NCI-H510A (cell line): ENCODE results near the gene RBP3.
"Not testable (repeated sequence)": the region's sequence is repeated elsewhere in the genome, so short reads cannot be mapped to it uniquely, and the experiment has no call there.

ENCODE experiments used
- DNase-seq: peaks from one replicate; lab custom pipeline; 2025; lab: John Stamatoyannopoulos, UW

RBP3 gene

GRCh38 chr10:47374611-47375536, 26.7 kb downstream of the RBP3 start:
- no peak for DNase-seq

- no peak for DNase-seq
These were observed 28.5 kb downstream of the RBP3 start for GRCh38 chr10:47376522-47377220.

GRCh38 chr10:47378183-47378510, 30.0 kb downstream of the RBP3 start:
- no peak for DNase-seq

DNA sequence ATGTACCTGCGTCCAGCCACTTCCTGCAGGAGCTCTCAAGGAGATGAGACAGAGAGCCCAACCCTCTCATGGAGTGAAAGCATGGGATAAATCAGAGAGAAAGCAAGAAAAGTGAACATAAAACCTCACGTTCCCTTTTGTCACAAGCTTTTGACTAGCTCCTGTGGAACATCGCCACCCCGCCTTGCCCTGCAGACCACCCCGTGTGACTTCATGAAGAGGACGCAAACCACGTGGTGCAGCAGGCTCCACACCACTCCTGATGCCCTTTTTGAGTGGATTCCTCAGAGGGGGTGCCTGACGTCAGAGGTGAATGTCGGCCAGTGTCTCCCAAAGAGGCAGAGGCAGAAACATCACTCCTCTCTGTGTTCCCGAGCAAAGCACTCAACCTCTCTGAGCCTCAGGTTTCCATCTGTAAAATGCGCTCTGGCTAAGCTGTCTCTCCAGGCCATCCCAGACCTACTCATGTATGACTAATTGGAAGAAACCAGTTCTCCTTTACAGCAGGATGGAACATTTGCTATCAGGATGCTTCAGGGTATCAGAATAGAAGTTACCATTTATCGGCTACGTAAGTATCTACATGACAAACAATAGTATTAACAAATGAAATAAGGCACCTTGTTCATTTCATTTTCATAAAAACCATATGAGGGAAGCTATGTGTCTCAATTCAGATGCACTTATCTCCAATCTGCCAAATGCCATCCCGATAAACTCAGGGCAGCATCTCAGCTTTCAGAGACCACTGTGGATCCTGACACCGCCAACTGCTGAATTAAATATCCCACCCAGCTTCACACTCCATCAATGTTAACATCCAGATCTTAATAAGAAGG, 30.7 kb downstream of the RBP3 start:
- DNase-seq: no peak

DNA sequence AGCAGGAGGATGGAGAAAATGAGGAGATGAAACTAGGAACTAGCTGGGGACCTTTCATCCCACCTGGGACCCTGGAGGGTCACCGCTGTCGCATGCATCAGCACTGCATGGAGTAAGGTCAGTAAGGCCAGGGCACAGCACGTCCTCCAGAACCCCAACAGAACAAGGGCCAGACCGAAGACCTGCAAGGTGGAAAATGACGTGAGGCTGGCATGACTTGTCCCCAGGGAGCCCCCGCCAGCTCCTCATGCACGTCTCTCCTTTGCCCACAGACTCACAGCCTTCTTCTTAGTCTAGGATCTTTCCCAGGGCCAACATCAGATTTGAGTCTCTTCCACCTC, 31.3 kb downstream of the RBP3 start:
- DNase-seq: no peak

- no peak for DNase-seq
These were observed 31.7 kb downstream of the RBP3 start for GRCh38 chr10:47379901-47380300.

DNA sequence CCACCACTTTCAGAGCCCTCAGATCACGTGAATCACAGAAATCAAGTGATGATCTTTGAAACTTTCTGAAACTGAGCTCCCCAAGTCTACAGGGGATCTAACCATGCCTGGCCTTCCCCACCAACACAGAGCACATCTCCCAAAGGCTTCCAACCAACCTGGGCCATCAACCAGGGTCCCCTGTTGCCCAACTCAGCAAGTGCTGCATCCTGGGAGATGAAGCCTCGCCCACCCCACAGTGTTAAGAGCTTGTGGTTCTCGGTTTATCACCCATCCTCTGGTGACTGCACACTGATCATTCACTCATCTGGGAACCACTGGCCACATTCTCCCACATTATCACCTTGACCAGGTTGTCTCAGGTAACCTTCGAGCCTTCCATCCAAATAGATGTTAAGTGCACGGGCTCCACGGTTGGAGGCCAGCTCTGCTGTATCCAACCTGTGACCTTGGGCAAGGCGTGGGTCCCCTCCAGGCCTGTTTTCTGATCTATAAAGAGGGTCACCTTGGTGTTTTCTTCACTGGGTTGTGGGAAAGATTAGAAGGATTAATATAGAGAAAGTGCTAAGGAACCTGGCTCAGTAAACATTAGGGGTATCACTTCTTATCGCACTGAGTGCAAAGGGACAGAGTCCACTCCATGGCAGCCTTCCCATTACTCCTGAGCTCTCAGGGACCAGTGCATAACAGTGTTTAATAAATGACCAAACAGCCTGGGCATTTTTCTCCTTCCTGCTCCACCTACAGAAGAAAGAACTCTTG, 32.4 kb downstream of the RBP3 start:
- no peak for DNase-seq

DNA sequence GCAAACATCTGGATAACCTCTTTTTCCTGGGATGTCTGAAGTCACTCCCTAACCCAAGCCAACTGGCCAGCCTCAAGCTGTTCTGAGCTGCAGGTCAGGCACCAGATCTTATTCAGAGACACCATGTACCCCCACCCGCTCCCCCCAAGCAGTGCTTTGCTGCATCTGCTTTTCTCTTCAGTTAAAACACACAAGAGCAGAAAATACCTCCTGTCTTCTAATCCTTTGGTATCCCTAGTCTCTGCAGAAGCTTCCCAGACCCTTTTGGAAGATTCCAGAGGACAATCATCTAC, 32.9 kb downstream of the RBP3 start:
- DNase-seq: no peak

GRCh38 chr10:47381427-47382379, 33.5 kb downstream of the RBP3 start:
- DNase-seq: no peak

- DNase-seq: peak; percentile 72
These were observed 35.3 kb downstream of the RBP3 start for GRCh38 chr10:47383261-47384147.

- peak; percentile 81 for DNase-seq
These were observed 36.2 kb downstream of the RBP3 start, which contains the start of gene ZNF488 for GRCh38 chr10:47384148-47384921. Gene ZNF488 (minus strand): TSS chr10:47384293. CDS start chr10:47368829, 15,464 bp downstream.

DNA sequence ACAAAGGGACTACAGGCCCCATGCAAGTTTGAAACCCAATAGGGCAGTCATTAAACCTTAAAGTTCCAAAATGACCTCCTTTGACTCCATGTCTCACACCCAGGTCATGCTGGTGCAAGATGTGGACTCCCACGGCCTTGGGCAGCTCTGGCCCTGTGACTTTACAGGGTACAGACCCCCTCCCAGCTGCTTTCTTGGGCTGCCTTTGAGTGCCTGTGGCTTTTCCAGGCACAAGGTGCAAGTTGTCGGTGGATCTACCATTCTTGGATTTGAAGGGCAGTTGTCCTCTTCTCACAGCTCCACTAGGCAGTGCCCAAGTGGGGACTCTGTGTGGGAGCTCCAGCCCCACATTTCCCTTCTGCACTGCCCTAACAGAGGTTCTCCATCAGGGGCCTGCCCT, 37.9 kb downstream of the RBP3 start:
- not testable (repeated sequence) for DNase-seq

DNA sequence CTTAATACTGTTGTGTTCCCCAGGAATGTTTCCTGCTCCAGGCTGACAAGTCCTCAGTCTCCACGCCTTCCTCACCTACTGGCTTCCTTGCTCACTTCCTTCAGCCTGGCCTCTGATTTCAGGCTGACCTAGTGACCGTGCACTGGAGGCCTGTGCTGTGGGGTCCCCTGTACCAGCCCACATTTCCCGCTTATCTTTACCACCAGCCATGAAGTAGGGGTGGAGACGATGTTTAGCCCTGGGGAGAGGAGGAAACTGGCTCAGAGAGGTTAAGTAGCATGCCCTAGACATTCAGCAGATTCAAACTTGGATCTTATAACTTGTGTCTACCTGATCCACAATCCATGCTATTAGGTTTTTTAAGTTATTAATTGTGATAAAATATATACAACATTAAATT, 40.7 kb downstream of the RBP3 start:
- DNase-seq: no peak

DNA sequence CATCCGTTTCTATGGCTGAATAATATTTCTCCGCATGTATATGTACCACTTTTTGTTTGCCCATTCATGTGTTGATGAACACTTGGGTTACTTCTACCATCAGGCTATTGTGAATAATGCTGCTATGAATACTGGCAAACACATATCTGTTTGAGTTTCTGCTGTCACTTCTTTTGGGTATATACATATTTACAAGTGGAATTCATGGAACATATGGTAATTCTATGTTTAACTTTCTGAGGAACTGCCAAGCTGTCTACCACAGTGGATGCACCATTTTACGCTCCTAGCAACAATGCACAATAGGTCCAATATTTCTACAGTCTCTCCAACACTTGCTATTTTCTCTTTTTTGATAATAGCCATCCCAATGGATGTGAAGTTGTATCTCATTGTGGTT, 41.5 kb downstream of the RBP3 start:
- no peak for DNase-seq

- DNase-seq: no peak
These were observed 48.2 kb downstream of the RBP3 start for GRCh38 chr10:47396311-47396717.

- DNase-seq: no peak
These were observed 49.1 kb downstream of the RBP3 start for GRCh38 chr10:47397256-47397655.

DNA sequence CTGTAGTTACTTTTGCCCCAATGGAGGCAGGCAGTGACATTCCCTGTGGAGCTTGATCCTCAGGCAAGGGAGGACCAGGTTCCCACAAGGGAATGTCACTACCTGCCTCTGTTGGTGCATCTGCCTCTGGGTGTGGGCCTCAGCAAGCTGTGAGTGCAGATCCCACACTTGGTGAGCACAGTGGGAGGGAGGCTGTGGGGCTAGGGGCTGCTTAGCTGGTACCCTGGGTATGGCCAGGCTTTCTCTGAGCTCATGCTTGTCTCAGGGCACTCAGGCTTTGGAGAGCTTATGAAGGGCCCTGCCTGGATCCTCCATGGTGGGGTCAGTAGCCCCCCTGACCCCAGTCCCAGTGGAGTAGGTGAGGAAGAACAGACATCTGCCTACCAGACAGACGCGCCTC, 52.1 kb downstream of the RBP3 start:
- no peak for DNase-seq

GRCh38 chr10:47400786-47401185, 52.6 kb downstream of the RBP3 start:
- DNase-seq: no peak

DNA sequence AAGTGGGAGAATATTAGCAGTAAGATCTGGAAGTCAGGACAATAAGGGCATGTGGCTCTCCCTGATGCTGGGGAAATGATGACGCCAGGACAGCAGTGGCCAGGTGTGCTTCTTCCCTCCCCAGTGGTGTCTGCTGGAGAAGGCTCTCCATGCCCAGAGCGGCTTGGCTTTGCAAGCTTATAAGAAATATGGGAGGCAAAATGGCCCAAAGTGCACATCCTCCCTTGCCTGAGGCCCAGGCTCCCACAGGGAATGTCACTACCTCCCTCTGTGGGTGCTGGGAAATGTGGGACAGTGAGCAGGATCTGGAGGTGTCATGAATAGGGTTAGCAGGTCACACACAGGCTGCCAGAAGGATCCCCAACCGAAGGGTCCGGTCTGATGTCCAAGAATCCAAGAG, 53.0 kb downstream of the RBP3 start:
- DNase-seq: no peak
